GM12892 (cell line): ENCODE results near the gene RNPEP.

ENCODE experiments used
- POLR2A ChIP-seq: IDR thresholded peaks from 2 replicates; pipeline ENCODE4 v1.6.1; 2011; ENCODE audit warnings: low read depth, low read length, control low read depth
- POLR2AphosphoS5 ChIP-seq: IDR thresholded peaks from 2 replicates; pipeline ENCODE4 v1.6.1; 2011; ENCODE audit warnings: low read depth, low read length, control low read depth

GRCh38 chr1:202018468-202019234 is 36.2 kb downstream of the RNPEP start:
- TF ChIP-seq POLR2A (no peak), POLR2AphosphoS5 (no peak)
